DOHH2 (cell line): ENCODE measurements around the gene CAPN12.

Experiments used
- H3F3A ChIP-seq: fragments of 200-600 bp; sonication (generic), shearing (Covaris generic); 2 replicates; pipeline ENCODE4 v1.6.0; 2016; ENCODE audit warnings: antibody characterized with exemption, mild to moderate bottlenecking; ENCODE audit not compliant: control insufficient read depth, insufficient read depth
- H3K27ac ChIP-seq: fragments of 200-600 bp; sonication (generic); 2 replicates; pipeline ENCODE4 v1.5.1; 2014; ENCODE audit warnings: low read depth, mild to moderate bottlenecking, low read length, moderate library complexity
- H3K27me3 ChIP-seq: fragments of 200-600 bp; sonication (generic); 2 replicates; pipeline ENCODE4 v1.6.1; 2014; ENCODE audit warnings: mild to moderate bottlenecking, low read length, mixed read lengths; ENCODE audit not compliant: control insufficient read depth
- H3K36me3 ChIP-seq: fragments of 200-600 bp; sonication (generic); 2 replicates; pipeline ENCODE4 v1.6.1; 2014; ENCODE audit warnings: mild to moderate bottlenecking, low read length, moderate library complexity, mixed read lengths; ENCODE audit not compliant: control insufficient read depth
- H3K4me1 ChIP-seq: fragments of 200-600 bp; sonication (generic); 2 replicates; pipeline ENCODE4 v1.6.1; 2014; ENCODE audit warnings: mild to moderate bottlenecking, low read length, mixed read lengths; ENCODE audit not compliant: control insufficient read depth
- H3K4me2 ChIP-seq: fragments of 200-600 bp; sonication (generic); 2 replicates; pipeline ENCODE4 v1.6.0; 2014; ENCODE audit warnings: mild to moderate bottlenecking, low read length, moderate library complexity
- H3K4me3 ChIP-seq: fragments of 200-600 bp; sonication (generic); 2 replicates; pipeline ENCODE4 v1.5.1; 2014; ENCODE audit warnings: mild to moderate bottlenecking, low read length, mixed read lengths
- H3K79me2 ChIP-seq: fragments of 200-600 bp; sonication (generic); 2 replicates; pipeline ENCODE4 v1.6.1; 2014; ENCODE audit warnings: mild to moderate bottlenecking, low read length, mixed read lengths; ENCODE audit not compliant: control insufficient read depth
- H3K9me2 ChIP-seq: fragments of 200-600 bp; sonication (generic); replicated peaks from 2 replicates; pipeline ENCODE4 v1.6.1; 2014; ENCODE audit warnings: mild to moderate bottlenecking, low read length, mixed read lengths; ENCODE audit not compliant: control insufficient read depth
- H3K9me3 ChIP-seq: fragments of 200-600 bp; sonication (generic); 2 replicates; pipeline ENCODE4 v1.6.1; 2014; ENCODE audit warnings: antibody characterized with exemption, low read length, mixed read lengths; ENCODE audit not compliant: control insufficient read depth, insufficient read depth
- H4K20me1 ChIP-seq: fragments of 200-600 bp; sonication (generic); 2 replicates; pipeline ENCODE4 v1.6.0; 2014; ENCODE audit warnings: low read depth, mild to moderate bottlenecking, antibody characterized with exemption, low read length, moderate library complexity; ENCODE audit not compliant: control insufficient read depth, insufficient read depth
- CTCF ChIP-seq: fragments of 200-600 bp; sonication (generic); IDR thresholded peaks from one replicate; pipeline ENCODE4 v1.5.1; 2014; ENCODE audit warnings: antibody characterized with exemption, mild to moderate bottlenecking, low read depth, low read length; ENCODE audit not compliant: poor library complexity, severe bottlenecking
- EZH2phosphoT487 ChIP-seq: fragments of 200-600 bp; sonication (generic); IDR thresholded peaks from 2 replicates; pipeline ENCODE4 v1.6.1; 2017; ENCODE audit warnings: borderline replicate concordance, mild to moderate bottlenecking, antibody characterized with exemption, low read length, moderate library complexity, mixed read lengths

The CAPN12 gene

DNA sequence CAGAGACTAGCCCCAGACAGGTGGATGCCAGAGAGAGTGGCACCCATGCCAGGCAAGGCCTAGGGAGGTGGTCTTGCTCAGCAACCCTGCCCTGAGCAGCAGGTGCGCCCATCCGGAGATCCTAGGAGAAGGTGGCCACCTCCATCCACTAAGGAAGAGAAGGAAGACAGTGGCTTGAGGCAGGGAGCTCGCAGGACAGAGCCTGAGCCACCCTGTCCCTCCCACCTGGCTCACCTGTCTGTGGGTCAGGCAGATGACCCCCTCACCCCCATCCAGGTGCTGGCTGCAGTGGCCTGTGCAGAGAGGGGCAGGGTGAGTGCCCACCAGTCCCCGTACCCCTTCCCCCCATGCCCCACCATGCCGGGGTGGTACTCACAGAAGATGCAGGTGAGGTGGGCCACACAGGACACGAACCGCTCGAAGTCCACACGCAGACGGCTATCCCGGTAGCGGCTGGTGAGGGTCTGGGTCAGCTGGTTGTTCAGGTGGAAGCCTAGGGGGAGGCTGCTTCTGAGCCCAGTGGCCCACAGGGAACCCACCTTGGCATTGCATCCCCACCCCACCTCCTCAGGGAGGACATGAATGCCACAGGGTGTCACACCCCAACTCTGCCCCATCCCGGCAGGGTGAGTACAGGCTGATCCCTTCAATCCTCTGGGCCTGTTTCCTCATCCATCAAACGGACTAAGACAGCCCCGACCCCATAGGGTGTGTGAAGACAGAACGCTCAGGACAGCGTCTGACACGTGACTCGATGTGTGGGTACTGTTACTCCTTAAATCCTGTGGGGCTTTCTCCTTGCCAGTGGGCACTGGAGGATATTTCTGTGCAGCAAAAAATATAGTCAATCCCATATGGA is 13.3 kb downstream of the CAPN12 start:
- Histone ChIP-seq H3F3A (peaks cover 7% of the 10 kb centered on the region; the same call in 1 of the 2 replicates), H3K4me1 (peaks cover 21% of the 10 kb centered on the region), H3K27me3 (no peaks in the 10 kb centered on the region), H3K9me3 (no peaks in the 10 kb centered on the region), H3K9me2 (no peaks in the 10 kb centered on the region), H3K4me3 (no peak overlapping the region), H3K4me2 (no peak overlapping the region), H3K79me2 (no peaks in the 10 kb centered on the region), H4K20me1 (peaks cover 4% of the 10 kb centered on the region; the same call in 1 of the 2 replicates), H3K27ac (no peak overlapping the region), H3K36me3 (peaks cover 31% of the 10 kb centered on the region)
- no peak for TF ChIP-seq EZH2phosphoT487
- no peak for TF ChIP-seq CTCF

- H3K27ac ChIP-seq, result no peak overlapping the region
- peaks cover 7% of the 10 kb centered on the region; the same call in 1 of the 2 replicates for H3F3A ChIP-seq
- H4K20me1 ChIP-seq, result peaks cover 4% of the 10 kb centered on the region; the same call in 1 of the 2 replicates
- no peak overlapping the region for H3K4me2 ChIP-seq
- peaks cover 21% of the 10 kb centered on the region for H3K4me1 ChIP-seq
- TF ChIP-seq EZH2phosphoT487, result no peak
- no peak for TF ChIP-seq CTCF
- H3K9me3 ChIP-seq, result no peaks in the 10 kb centered on the region
- no peaks in the 10 kb centered on the region for H3K27me3 ChIP-seq
- H3K79me2 ChIP-seq, result no peaks in the 10 kb centered on the region
- no peak overlapping the region for H3K4me3 ChIP-seq
- H3K36me3 ChIP-seq, result peaks cover 36% of the 10 kb centered on the region
- H3K9me2 ChIP-seq, result no peaks in the 10 kb centered on the region
Measured at GRCh38 chr19:38730470-38730730, 13.9 kb downstream of the CAPN12 start.

- peaks cover 41% of the 10 kb centered on the region for H3K36me3 ChIP-seq
- H3K9me2 ChIP-seq, result no peaks in the 10 kb centered on the region
- no peak overlapping the region for H3K27ac ChIP-seq
- peaks cover 4% of the 10 kb centered on the region; the same call in 1 of the 2 replicates for H4K20me1 ChIP-seq
- H3F3A ChIP-seq, result peaks cover 3% of the 10 kb centered on the region; the same call in 1 of the 2 replicates
- TF ChIP-seq CTCF (peak; percentile 90), EZH2phosphoT487 (no peak)
- no peaks in the 10 kb centered on the region for H3K27me3 ChIP-seq
- H3K4me3 ChIP-seq, result no peak overlapping the region
- no peaks in the 10 kb centered on the region for H3K79me2 ChIP-seq
- H3K9me3 ChIP-seq, result no peaks in the 10 kb centered on the region
- H3K4me1 ChIP-seq, result peaks cover 15% of the 10 kb centered on the region
- no peak overlapping the region for H3K4me2 ChIP-seq
Measured at GRCh38 chr19:38729653-38730469, 14.4 kb downstream of the CAPN12 start.
